ENCODE data around the gene SMARCC1.

DNA sequence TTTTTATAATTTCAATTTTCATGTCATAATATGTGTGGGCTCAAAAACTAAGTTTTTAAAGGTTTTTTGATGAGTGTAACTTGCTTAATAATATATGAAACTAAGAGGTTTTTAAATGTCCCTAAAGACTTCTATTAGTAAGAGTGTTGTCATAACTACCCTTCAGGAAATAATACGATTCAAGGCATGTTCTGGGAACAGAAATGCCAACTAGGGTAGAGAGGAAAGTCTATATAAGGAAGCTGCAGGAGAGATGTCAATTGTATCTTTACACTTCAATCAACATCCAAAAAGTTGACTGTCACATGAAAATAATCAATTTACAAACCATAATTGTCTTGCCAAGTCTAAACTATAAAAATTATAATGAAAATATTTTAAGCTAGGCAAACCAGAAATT lies 76.3 kb downstream of the SMARCC1 start:
- TF ChIP-seq, protein P1, sequence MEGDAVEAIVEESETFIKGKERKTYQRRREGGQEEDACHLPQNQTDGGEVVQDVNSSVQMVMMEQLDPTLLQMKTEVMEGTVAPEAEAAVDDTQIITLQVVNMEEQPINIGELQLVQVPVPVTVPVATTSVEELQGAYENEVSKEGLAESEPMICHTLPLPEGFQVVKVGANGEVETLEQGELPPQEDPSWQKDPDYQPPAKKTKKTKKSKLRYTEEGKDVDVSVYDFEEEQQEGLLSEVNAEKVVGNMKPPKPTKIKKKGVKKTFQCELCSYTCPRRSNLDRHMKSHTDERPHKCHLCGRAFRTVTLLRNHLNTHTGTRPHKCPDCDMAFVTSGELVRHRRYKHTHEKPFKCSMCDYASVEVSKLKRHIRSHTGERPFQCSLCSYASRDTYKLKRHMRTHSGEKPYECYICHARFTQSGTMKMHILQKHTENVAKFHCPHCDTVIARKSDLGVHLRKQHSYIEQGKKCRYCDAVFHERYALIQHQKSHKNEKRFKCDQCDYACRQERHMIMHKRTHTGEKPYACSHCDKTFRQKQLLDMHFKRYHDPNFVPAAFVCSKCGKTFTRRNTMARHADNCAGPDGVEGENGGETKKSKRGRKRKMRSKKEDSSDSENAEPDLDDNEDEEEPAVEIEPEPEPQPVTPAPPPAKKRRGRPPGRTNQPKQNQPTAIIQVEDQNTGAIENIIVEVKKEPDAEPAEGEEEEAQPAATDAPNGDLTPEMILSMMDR (IDR thresholded peaks at IDR 0.05): no peak
- TF ChIP-seq SIN3A (IDR thresholded peaks at IDR 0.05; ENCODE audit: borderline replicate concordance, insufficient read depth, low read depth, low read length): no peak
- no peak for TF ChIP-seq POLR2AphosphoS5 (IDR thresholded peaks at IDR 0.05; ENCODE audit: low read depth, low read length)
- TF ChIP-seq, protein P2, sequence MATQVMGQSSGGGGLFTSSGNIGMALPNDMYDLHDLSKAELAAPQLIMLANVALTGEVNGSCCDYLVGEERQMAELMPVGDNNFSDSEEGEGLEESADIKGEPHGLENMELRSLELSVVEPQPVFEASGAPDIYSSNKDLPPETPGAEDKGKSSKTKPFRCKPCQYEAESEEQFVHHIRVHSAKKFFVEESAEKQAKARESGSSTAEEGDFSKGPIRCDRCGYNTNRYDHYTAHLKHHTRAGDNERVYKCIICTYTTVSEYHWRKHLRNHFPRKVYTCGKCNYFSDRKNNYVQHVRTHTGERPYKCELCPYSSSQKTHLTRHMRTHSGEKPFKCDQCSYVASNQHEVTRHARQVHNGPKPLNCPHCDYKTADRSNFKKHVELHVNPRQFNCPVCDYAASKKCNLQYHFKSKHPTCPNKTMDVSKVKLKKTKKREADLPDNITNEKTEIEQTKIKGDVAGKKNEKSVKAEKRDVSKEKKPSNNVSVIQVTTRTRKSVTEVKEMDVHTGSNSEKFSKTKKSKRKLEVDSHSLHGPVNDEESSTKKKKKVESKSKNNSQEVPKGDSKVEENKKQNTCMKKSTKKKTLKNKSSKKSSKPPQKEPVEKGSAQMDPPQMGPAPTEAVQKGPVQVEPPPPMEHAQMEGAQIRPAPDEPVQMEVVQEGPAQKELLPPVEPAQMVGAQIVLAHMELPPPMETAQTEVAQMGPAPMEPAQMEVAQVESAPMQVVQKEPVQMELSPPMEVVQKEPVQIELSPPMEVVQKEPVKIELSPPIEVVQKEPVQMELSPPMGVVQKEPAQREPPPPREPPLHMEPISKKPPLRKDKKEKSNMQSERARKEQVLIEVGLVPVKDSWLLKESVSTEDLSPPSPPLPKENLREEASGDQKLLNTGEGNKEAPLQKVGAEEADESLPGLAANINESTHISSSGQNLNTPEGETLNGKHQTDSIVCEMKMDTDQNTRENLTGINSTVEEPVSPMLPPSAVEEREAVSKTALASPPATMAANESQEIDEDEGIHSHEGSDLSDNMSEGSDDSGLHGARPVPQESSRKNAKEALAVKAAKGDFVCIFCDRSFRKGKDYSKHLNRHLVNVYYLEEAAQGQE (IDR thresholded peaks at IDR 0.05; ENCODE audit: insufficient read depth in 1 of 2, low read depth in 2 of 2, low read length in 1 of 2): no peak
- TF ChIP-seq TCF7L2 (IDR thresholded peaks at IDR 0.05; ENCODE audit: low read depth, low read length): no peak

Measured in Panc1 (cell line).